Endothelial cell of umbilical vein (primary cell): ENCODE measurements around the gene FPGS.
A peak's percentile ranks its signal among the peaks of the same experiment; 100 is the strongest.

Experiments
- EZH2 ChIP-seq: IDR thresholded peaks from 2 replicates; pipeline ENCODE4 v1.6.1; 2012; ENCODE audit warnings: borderline replicate concordance, low read depth, mild to moderate bottlenecking, moderate library complexity, low read length, inconsistent platforms; ENCODE audit not compliant: severe bottlenecking
- GATA2 ChIP-seq: IDR thresholded peaks from 2 replicates; pipeline ENCODE4 v1.7.0; 2011; ENCODE audit warnings: low read depth, mild to moderate bottlenecking, moderate library complexity, mixed read lengths, low read length; ENCODE audit not compliant: insufficient read length, insufficient read depth
- POLR2A ChIP-seq: IDR thresholded peaks from 2 replicates; pipeline ENCODE4 v1.6.1; 2012; ENCODE audit warnings: low read depth, mild to moderate bottlenecking, control low read depth, low read length
- POLR2AphosphoS5 ChIP-seq: IDR thresholded peaks from 2 replicates; pipeline ENCODE4 v1.6.1; 2012; ENCODE audit warnings: low read depth, mild to moderate bottlenecking, control low read depth, low read length, moderate library complexity; ENCODE audit not compliant: insufficient read depth
- TF ChIP-seq, protein P1 (sequence below), 2 donors: IDR thresholded peaks; 1 replicate in 1 of 2; 2 replicates in 1 of 2; pipeline ENCODE4 v1.5.1; 2011; ENCODE audit warnings: low read length in 2 of 2, mild to moderate bottlenecking in 2 of 2, moderate library complexity in 2 of 2, control low read depth in 1 of 2, inconsistent platforms in 1 of 2, low read depth in 1 of 2; ENCODE audit not compliant: insufficient read depth in 1 of 2; ENCODE audit errors: extremely low read depth in 1 of 2
- TF ChIP-seq, protein P2 (sequence below): IDR thresholded peaks from 2 replicates; pipeline ENCODE4 v1.6.1; 2011; ENCODE audit not compliant: insufficient read depth, insufficient read length

DNA sequence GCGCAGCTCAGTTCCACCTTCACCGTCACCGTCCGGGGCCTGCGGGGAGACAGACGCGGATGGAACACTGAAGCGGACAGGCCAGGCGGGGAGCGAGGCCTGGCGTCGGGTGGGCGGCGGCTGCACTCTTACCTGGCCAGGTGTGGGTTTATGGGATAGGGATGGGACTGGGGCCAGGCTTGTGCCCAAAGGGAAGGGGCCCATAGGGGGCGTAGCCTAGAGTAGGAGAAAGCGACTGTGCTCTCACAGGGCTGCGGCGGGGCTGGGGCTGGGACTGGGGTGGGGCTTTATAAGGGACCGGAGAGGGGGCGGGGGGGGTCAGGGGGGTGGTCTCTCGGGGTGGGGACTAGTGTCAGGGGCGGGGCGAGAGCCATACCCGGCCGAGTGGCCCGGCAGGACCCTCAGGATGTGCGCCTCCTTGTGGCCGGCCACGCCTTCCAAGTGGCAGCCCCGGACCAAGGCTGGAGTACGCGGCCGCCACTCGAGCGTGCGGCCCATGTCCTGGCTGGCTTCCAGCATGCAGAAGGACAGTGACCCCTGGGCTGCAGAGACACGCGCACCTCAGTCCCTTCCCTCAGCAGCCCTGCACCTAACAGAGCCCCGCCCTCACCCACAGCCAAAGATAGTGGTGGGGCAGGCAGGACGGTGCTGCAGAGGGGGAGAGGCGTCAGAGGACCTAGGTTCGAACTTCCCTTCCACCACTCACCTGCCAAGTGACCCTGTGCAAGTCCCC is 22.8 kb downstream of the FPGS start:
- TF ChIP-seq, protein P1, sequence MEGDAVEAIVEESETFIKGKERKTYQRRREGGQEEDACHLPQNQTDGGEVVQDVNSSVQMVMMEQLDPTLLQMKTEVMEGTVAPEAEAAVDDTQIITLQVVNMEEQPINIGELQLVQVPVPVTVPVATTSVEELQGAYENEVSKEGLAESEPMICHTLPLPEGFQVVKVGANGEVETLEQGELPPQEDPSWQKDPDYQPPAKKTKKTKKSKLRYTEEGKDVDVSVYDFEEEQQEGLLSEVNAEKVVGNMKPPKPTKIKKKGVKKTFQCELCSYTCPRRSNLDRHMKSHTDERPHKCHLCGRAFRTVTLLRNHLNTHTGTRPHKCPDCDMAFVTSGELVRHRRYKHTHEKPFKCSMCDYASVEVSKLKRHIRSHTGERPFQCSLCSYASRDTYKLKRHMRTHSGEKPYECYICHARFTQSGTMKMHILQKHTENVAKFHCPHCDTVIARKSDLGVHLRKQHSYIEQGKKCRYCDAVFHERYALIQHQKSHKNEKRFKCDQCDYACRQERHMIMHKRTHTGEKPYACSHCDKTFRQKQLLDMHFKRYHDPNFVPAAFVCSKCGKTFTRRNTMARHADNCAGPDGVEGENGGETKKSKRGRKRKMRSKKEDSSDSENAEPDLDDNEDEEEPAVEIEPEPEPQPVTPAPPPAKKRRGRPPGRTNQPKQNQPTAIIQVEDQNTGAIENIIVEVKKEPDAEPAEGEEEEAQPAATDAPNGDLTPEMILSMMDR (IDR thresholded peaks at IDR 0.05; ENCODE audit: extremely low read depth in 1 of 2, insufficient read depth in 1 of 2, low read depth in 1 of 2, low read length in 2 of 2) = peak; percentile 29 to 47
- TF ChIP-seq POLR2A = no peak
- no peak for TF ChIP-seq GATA2
- TF ChIP-seq, protein P2, sequence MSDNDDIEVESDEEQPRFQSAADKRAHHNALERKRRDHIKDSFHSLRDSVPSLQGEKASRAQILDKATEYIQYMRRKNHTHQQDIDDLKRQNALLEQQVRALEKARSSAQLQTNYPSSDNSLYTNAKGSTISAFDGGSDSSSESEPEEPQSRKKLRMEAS = no peak
- no peak for TF ChIP-seq EZH2
- peak; percentile 29 for TF ChIP-seq POLR2AphosphoS5
